Measurements from ENCODE around the gene CADM2.
"Not testable (repeated sequence)": the region's sequence is repeated elsewhere in the genome, so short reads cannot be mapped to it uniquely, and the experiment has no call there.

CADM2 gene

GRCh38 chr3:85708325-85708724 lies 749.5 kb downstream of the CADM2 start:
- DNase-seq: not testable (repeated sequence)

GRCh38 chr3:85709346-85709892 lies 750.6 kb downstream of the CADM2 start:
- no peak for DNase-seq

- no peak for DNase-seq
These were observed 751.7 kb downstream of the CADM2 start for GRCh38 chr3:85710490-85710889.

GRCh38 chr3:85721409-85722145 lies 762.8 kb downstream of the CADM2 start:
- no peak for DNase-seq

- DNase-seq: no peak
These were observed 767.0 kb downstream of the CADM2 start for GRCh38 chr3:85725809-85726208.

- DNase-seq: no peak
These were observed 767.5 kb downstream of the CADM2 start for GRCh38 chr3:85726241-85726640.

- no peak for DNase-seq
These were observed 779.1 kb downstream of the CADM2 start for GRCh38 chr3:85737846-85738245.

GRCh38 chr3:85740561-85740960 lies 781.8 kb downstream of the CADM2 start:
- DNase-seq: no peak

- no peak for DNase-seq
These were observed 799.7 kb downstream of the CADM2 start for GRCh38 chr3:85758442-85758841.

- DNase-seq: no peak
These were observed 801.6 kb downstream of the CADM2 start for GRCh38 chr3:85760342-85760741.

GRCh38 chr3:85780806-85781205 lies 822.0 kb downstream of the CADM2 start:
- DNase-seq: no peak

GRCh38 chr3:85781806-85782205 lies 823.0 kb downstream of the CADM2 start:
- no peak for DNase-seq

GRCh38 chr3:85783291-85783690 lies 824.5 kb downstream of the CADM2 start:
- DNase-seq: no peak

GRCh38 chr3:85785766-85786165 lies 827.0 kb downstream of the CADM2 start:
- no peak for DNase-seq

GRCh38 chr3:85790445-85791030 lies 831.7 kb downstream of the CADM2 start:
- no peak for DNase-seq

- no peak for DNase-seq
These were observed 837.4 kb downstream of the CADM2 start for GRCh38 chr3:85796140-85796539.

- DNase-seq: no peak
These were observed 841.9 kb downstream of the CADM2 start for GRCh38 chr3:85800676-85801075.

- no peak for DNase-seq
These were observed 843.2 kb downstream of the CADM2 start for GRCh38 chr3:85801955-85802354.

- DNase-seq: no peak
These were observed 850.0 kb downstream of the CADM2 start for GRCh38 chr3:85808755-85809154.

- DNase-seq: no peak
These were observed 862.5 kb downstream of the CADM2 start for GRCh38 chr3:85821130-85821756.

- no peak for DNase-seq
These were observed 877.2 kb downstream of the CADM2 start for GRCh38 chr3:85835857-85836440.

GRCh38 chr3:85837402-85837801 lies 878.6 kb downstream of the CADM2 start:
- DNase-seq: no peak

- no peak for DNase-seq
These were observed 880.1 kb downstream of the CADM2 start for GRCh38 chr3:85838921-85839320.

- DNase-seq: no peak
These were observed 883.3 kb downstream of the CADM2 start for GRCh38 chr3:85842081-85842480.
